Activated T-cell treated with anti-CD3 and anti-CD28 coated beads, Interleukin-2, amount 50 U/mL, for 24 hours (primary cell): ENCODE measurements around the gene TM9SF1.
A peak's percentile ranks its signal among the peaks of the same experiment; 100 is the strongest.

Experiments
- DNase-seq: peaks from one replicate; pipeline ENCODE4 v3.0.0-alpha.2; 2020
- H3K27ac Mint-ChIP-seq: 2 replicates; pipeline ENCODE4 v1.8.0; 2020; ENCODE audit warnings: mild to moderate bottlenecking, mixed read lengths
- H3K27me3 Mint-ChIP-seq: 2 replicates; pipeline ENCODE4 v1.8.0; 2020; ENCODE audit warnings: mixed read lengths
- H3K36me3 Mint-ChIP-seq: 2 replicates; pipeline ENCODE4 v1.8.0; 2020; ENCODE audit warnings: low read depth, mixed read lengths
- H3K4me1 Mint-ChIP-seq: 2 replicates; pipeline ENCODE4 v1.8.0; 2020; ENCODE audit warnings: low read depth, mixed read lengths
- H3K4me3 Mint-ChIP-seq: 2 replicates; pipeline ENCODE4 v1.8.0; 2020; ENCODE audit warnings: mild to moderate bottlenecking, moderate library complexity, mixed read lengths
- H3K9me3 Mint-ChIP-seq: 2 replicates; pipeline ENCODE4 v1.8.0; 2020; ENCODE audit warnings: mixed read lengths

Gene TM9SF1

GRCh38 chr14:24195186-24196070, at the start of gene TM9SF1:
TM9SF1 (minus strand) TSS chr14:24195441; CDS start chr14:24195019, 422 bp downstream.
- H3K4me3 Mint-ChIP-seq, result peak within 1 kb of the TSS; percentile 97
- H3K36me3 Mint-ChIP-seq, result peaks cover 67% of the 10 kb centered on the region
- no peaks in the 10 kb centered on the region for H3K9me3 Mint-ChIP-seq
- H3K27ac Mint-ChIP-seq, result peak within 1 kb of the TSS; percentile 98
- peak; percentile 93 for DNase-seq
- peaks cover 62% of the 10 kb centered on the region for H3K4me1 Mint-ChIP-seq
- H3K27me3 Mint-ChIP-seq, result no peaks in the 10 kb centered on the region

- H3K27ac Mint-ChIP-seq, result peak overlapping the region; percentile 100
- DNase-seq, result peak; percentile 39
- no peaks in the 10 kb centered on the region for H3K27me3 Mint-ChIP-seq
- H3K9me3 Mint-ChIP-seq, result no peaks in the 10 kb centered on the region
- H3K4me1 Mint-ChIP-seq, result peaks cover 66% of the 10 kb centered on the region
- peak overlapping the region; percentile 96 for H3K4me3 Mint-ChIP-seq
- peaks cover 40% of the 10 kb centered on the region for H3K36me3 Mint-ChIP-seq
These were observed 48.1 kb upstream of the TM9SF1 start for GRCh38 chr14:24243336-24243836.

GRCh38 chr14:24241829-24242443, 46.7 kb upstream of the TM9SF1 start:
- peak; percentile 96 for DNase-seq
- Mint-ChIP-seq H3K9me3 (no peaks in the 10 kb centered on the region), H3K4me3 (peak overlapping the region; percentile 96), H3K27ac (peak overlapping the region; percentile 100), H3K27me3 (no peaks in the 10 kb centered on the region), H3K36me3 (peaks cover 55% of the 10 kb centered on the region), H3K4me1 (peaks cover 67% of the 10 kb centered on the region)

GRCh38 chr14:24240110-24240918, 45.1 kb upstream of the TM9SF1 start:
- Mint-ChIP-seq H3K36me3 (peaks cover 71% of the 10 kb centered on the region), H3K27ac (peak overlapping the region; percentile 100), H3K27me3 (no peaks in the 10 kb centered on the region), H3K4me3 (peak overlapping the region; percentile 96), H3K4me1 (peaks cover 73% of the 10 kb centered on the region), H3K9me3 (no peaks in the 10 kb centered on the region)
- peak; percentile 24 for DNase-seq

- peak; percentile 22 for DNase-seq
- Mint-ChIP-seq H3K4me3 (no peak overlapping the region), H3K27me3 (no peaks in the 10 kb centered on the region), H3K9me3 (no peaks in the 10 kb centered on the region), H3K36me3 (peaks cover 87% of the 10 kb centered on the region), H3K4me1 (peaks cover 82% of the 10 kb centered on the region), H3K27ac (peak overlapping the region; percentile 100)
These were observed 43.3 kb upstream of the TM9SF1 start for GRCh38 chr14:24238527-24239037.

GRCh38 chr14:24238123-24238522, 42.9 kb upstream of the TM9SF1 start:
- H3K4me1 Mint-ChIP-seq, result peaks cover 82% of the 10 kb centered on the region
- no peak overlapping the region for H3K4me3 Mint-ChIP-seq
- peak overlapping the region; percentile 100 for H3K27ac Mint-ChIP-seq
- no peaks in the 10 kb centered on the region for H3K27me3 Mint-ChIP-seq
- H3K36me3 Mint-ChIP-seq, result peaks cover 91% of the 10 kb centered on the region
- no peaks in the 10 kb centered on the region for H3K9me3 Mint-ChIP-seq
- peak; percentile 25 for DNase-seq

- DNase-seq, result peak; percentile 9
- no peak overlapping the region for H3K4me3 Mint-ChIP-seq
- H3K4me1 Mint-ChIP-seq, result peaks cover 80% of the 10 kb centered on the region
- H3K9me3 Mint-ChIP-seq, result no peaks in the 10 kb centered on the region
- H3K36me3 Mint-ChIP-seq, result peaks cover 95% of the 10 kb centered on the region
- H3K27me3 Mint-ChIP-seq, result no peaks in the 10 kb centered on the region
- H3K27ac Mint-ChIP-seq, result peak overlapping the region; percentile 100
These were observed 42.3 kb upstream of the TM9SF1 start for GRCh38 chr14:24237463-24237955.

GRCh38 chr14:24236689-24237462, 41.6 kb upstream of the TM9SF1 start:
- no peaks in the 10 kb centered on the region for H3K9me3 Mint-ChIP-seq
- no peak overlapping the region for H3K4me3 Mint-ChIP-seq
- H3K4me1 Mint-ChIP-seq, result peaks cover 78% of the 10 kb centered on the region
- H3K27me3 Mint-ChIP-seq, result no peaks in the 10 kb centered on the region
- H3K36me3 Mint-ChIP-seq, result peaks cover 94% of the 10 kb centered on the region
- DNase-seq, result peak; percentile 23
- peak overlapping the region; percentile 100 for H3K27ac Mint-ChIP-seq

GRCh38 chr14:24235804-24236688, 40.8 kb upstream of the TM9SF1 start:
- Mint-ChIP-seq H3K4me1 (peaks cover 77% of the 10 kb centered on the region), H3K4me3 (no peak overlapping the region), H3K27ac (peak overlapping the region; percentile 96), H3K27me3 (no peaks in the 10 kb centered on the region), H3K36me3 (peaks cover 94% of the 10 kb centered on the region), H3K9me3 (no peaks in the 10 kb centered on the region)
- peak; percentile 14 for DNase-seq

GRCh38 chr14:24234095-24235005, 39.1 kb upstream of the TM9SF1 start:
- H3K36me3 Mint-ChIP-seq, result peaks cover 85% of the 10 kb centered on the region
- peaks cover 67% of the 10 kb centered on the region for H3K4me1 Mint-ChIP-seq
- no peaks in the 10 kb centered on the region for H3K27me3 Mint-ChIP-seq
- no peak for DNase-seq
- H3K4me3 Mint-ChIP-seq, result peak overlapping the region; percentile 89
- no peaks in the 10 kb centered on the region for H3K9me3 Mint-ChIP-seq
- H3K27ac Mint-ChIP-seq, result peak overlapping the region; percentile 96

- no peak for DNase-seq
- Mint-ChIP-seq H3K4me3 (peak overlapping the region; percentile 89), H3K27ac (peak overlapping the region; percentile 96), H3K4me1 (peaks cover 63% of the 10 kb centered on the region), H3K27me3 (no peaks in the 10 kb centered on the region), H3K36me3 (peaks cover 84% of the 10 kb centered on the region), H3K9me3 (no peaks in the 10 kb centered on the region)
These were observed 38.3 kb upstream of the TM9SF1 start for GRCh38 chr14:24233538-24233866.
